GM18517 (cell line): ENCODE measurements around the gene KRTAP9-8.
"Not testable (repeated sequence)": the region's sequence is repeated elsewhere in the genome, so short reads cannot be mapped to it uniquely, and the experiment has no call there.

Source experiments
- ATAC-seq: cut with Tn5 transposase; IDR thresholded peaks from one replicate; pipeline ENCODE4 v1.9.1; 2021; ENCODE audit warnings: mild to moderate bottlenecking, moderate library complexity; ENCODE audit not compliant: unreplicated experiment

Gene KRTAP9-8

DNA sequence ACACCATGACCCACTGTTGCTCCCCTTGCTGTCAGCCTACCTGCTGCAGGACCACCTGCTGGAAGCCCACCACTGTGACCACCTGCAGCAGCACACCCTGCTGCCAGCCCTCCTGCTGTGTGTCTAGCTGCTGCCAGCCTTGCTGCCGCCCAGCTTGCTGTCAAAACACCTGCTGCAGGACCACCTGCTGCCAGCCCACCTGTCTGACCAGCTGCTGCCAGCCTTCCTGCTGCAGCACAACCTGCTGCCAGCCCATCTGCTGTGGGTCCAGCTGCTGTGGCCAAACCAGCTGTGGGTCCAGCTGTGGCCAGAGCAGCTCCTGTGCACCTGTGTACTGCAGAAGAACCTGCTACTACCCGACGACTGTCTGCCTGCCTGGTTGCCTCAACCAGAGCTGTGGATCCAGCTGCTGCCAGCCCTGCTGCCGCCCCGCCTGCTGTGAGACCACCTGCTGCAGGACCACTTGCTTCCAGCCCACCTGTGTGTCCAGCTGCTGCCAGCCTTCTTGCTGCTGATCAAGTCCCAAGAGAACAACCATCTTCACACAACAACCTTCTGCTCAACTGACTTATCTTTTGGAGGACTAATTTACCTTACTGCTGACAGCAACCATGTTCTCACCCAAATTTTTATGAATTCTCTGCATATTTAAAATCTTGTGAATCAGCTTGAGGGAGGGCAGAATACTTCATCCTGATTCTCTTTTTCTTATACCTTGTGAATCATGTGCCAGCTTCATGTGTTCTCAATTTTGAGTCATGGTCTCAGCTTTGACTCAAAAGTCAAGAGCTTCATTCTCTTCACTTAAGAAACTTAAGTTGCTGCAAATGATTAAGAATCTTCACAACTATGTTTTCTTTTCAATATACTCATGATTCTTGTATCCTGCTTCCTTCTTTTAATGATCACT lies 17.8 kb downstream of the KRTAP9-8 start, which contains the start of gene KRTAP9-9:
KRTAP9-9 (plus strand) TSS at position 4 of the 910 bp plus-strand sequence.
- ATAC-seq = not testable (repeated sequence)

DNA sequence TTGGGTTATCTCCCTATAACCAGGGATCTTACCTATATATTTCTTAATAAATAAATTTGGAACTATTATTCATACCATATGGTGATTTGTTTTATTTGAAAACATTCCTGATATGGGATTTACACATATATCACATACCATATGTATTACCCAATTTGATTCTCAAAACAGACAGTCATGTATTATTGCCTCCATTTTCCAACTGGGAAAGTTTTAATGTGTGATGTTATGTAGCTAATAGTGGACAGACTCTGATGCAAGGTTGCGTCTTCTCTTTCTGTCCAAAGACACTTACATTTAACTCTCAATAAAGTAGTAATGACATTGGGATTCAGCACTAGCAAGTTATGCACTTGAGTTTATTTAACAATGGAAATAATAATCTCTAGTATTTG lies 18.5 kb downstream of the KRTAP9-8 start:
- ATAC-seq = no peak

- ATAC-seq = no peak
These were observed 20.6 kb downstream of the KRTAP9-8 start for GRCh38 chr17:41258406-41258805.

- no peak for ATAC-seq
These were observed 25.4 kb downstream of the KRTAP9-8 start for GRCh38 chr17:41263212-41263611.

- no peak for ATAC-seq
These were observed 26.8 kb downstream of the KRTAP9-8 start for GRCh38 chr17:41264599-41264998.

DNA sequence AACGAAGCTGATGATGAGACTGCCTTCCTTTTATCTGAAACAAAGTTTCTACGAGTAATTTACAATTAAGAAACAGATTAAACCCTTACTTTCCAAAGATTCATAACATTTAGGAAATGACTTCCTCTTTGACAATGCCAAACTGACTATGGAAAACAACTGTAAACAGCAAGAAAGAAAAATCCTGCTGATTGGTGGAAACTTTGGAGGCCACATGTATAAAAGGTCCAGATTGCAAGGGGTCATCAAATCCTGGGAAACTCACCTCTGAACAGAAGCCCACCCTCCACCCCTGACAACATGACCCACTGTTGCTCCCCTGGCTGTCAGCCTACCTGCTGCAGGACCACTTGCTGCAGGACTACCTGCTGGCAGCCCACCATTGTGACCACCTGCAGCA lies 27.3 kb downstream of the KRTAP9-8 start, which contains the start of gene KRTAP9-6:
KRTAP9-6 (plus strand) TSS at position 301 of the 400 bp plus-strand sequence; CDS start at position 301, 0 bp downstream.
- no peak for ATAC-seq

- ATAC-seq = no peak
These were observed 29.9 kb downstream of the KRTAP9-8 start for GRCh38 chr17:41267711-41268110.

DNA sequence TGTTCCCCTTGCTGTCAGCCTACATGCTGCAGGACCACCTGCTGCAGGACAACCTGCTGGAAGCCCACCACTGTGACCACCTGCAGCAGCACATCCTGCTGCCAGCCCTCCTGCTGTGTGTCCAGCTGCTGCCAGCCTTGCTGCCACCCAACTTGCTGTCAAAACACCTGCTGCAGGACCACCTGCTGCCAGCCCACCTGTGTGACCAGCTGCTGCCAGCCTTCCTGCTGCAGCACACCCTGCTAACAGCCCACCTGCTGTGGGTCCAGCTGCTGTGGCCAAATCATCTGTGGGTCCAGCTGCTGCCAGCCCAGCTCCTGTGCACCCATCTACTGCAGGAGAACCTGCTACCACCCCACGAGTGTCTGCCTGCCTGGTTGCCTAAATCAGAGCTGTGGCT lies 33.5 kb downstream of the KRTAP9-8 start:
- not testable (repeated sequence) for ATAC-seq

DNA sequence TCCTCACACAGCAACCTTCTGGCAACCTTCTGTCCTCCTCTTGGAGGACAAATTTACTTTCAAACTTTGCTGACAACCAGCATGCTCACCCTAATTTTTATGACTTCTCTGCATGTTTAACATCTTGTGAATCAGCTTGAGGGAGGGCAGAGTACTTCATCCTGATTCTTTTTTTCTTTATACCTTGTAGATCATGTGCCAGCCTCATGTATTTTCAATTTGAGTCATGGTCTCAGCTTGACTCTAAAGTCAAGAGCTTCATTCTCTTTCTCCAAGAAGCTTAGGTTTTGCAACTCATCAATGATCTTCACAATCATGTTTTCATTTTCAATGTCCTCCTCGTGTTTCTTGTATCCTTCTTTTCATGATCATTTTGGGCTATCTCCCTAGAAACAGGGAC lies 34.1 kb downstream of the KRTAP9-8 start:
- no peak for ATAC-seq

DNA sequence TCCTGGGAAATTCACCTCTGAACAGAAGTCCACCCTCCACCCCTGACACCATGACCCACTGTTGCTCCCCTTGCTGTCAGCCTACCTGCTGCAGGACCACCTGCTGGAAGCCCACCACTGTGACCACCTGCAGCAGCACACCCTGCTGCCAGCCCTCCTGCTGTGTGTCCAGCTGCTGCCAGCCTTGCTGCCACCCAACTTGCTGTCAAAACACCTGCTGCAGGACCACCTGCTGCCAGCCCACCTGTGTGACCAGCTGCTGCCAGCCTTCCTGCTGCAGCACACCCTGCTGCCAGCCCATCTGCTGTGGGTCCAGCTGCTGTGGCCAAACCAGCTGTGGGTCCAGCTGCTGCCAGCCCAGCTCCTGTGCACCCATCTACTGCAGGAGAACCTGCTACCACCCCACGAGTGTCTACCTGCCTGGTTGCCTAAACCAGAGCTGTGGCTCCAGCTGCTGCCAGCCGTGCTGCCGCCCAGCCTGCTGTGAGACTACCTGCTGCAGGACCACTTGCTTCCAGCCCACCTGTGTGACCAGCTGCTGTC lies 37.9 kb downstream of the KRTAP9-8 start, which contains the start of gene KRTAP9-7:
KRTAP9-7 (plus strand) TSS at position 51 of the 543 bp plus-strand sequence; CDS start at position 51, 0 bp downstream.
- not testable (repeated sequence) for ATAC-seq

- ATAC-seq = no peak
These were observed 40.6 kb downstream of the KRTAP9-8 start for GRCh38 chr17:41278176-41278955.

DNA sequence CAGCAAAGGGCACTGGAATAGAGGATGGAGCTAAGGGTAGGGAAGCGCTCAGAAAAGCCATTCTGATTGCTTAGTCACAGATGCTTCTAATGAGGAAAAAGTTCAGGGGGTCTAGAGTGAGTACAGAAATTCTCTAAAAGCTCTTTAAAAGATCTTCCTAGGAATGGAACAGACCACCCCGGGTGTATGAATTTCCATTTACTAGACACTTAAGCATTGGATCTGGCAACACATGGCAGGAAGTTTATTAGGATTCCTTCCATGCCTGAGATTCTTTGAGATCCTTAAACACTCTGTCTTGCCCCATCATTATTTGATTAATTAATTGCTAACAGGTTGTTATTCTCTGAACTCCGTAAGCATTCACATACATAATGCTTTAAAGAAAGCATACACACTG lies 46.2 kb downstream of the KRTAP9-8 start:
- no peak for ATAC-seq

- no peak for ATAC-seq
These were observed 46.7 kb downstream of the KRTAP9-8 start for GRCh38 chr17:41284546-41284945.

DNA sequence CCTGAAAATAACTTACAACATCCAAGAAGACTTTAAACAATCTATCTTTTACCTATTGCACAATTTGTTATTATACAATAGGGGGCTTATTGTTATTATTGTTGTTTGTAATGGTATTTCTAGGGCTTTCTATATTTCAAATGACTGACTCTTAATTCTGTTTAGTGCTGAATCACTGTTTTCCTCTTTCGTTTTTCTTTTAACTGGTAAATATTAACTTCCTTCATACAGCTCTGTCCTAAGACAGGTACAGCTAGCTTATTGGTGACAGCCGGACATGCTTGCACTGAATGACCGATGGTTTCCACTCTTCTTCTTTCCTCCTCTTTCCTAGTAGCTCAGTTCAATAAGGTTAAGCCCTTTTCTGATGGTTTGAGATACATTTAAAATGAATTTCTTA lies 49.3 kb downstream of the KRTAP9-8 start:
- ATAC-seq = no peak
